ENCODE measurements around the gene CDH4. TPM values are rescaled to one million over a fixed set of nuclear protein-coding genes. Genes with fewer than 3 reads are reported as not detected.

CDH4 gene
- total and polyA plus RNA-seq, 2 of the 8 experiments (the other 6 are each of a cell fraction or from before 2014, with no cell fraction given): 4.3 to 7.9 TPM

GRCh38 chr20:61437280-61438206 lies 185.5 kb downstream of the CDH4 start (continued):
- TF ChIP-seq RNF2 (IDR thresholded peaks at IDR 0.05; ENCODE audit: borderline replicate concordance, low read depth, low read length, missing control alignments, poor library complexity, severe bottlenecking): no peak
- TF ChIP-seq CTCF (IDR thresholded peaks at IDR 0.05; ENCODE audit: control extremely low read depth in 1 of 3, insufficient read depth in 1 of 3, low read depth in 1 of 3, low read length in 3 of 3): no peak
- no peak for TF ChIP-seq SIX5 (IDR thresholded peaks at IDR 0.05; ENCODE audit: low read depth, low read length)
- 0 out of 2 replicates have a peak, but pooled peaks have one; percentile 4 for TF ChIP-seq TEAD4 (IDR thresholded peaks at IDR 0.05; ENCODE audit: low read depth, low read length)
- TF ChIP-seq TAF7 (optimal IDR thresholded peaks at IDR 0.05; ENCODE audit: borderline replicate concordance, low read depth, low read length): no peak
- TF ChIP-seq SP4 (IDR thresholded peaks at IDR 0.05; ENCODE audit: low read length): no peak
- TF ChIP-seq POLR2AphosphoS5 (IDR thresholded peaks at IDR 0.05; ENCODE audit: low read depth, low read length): no peak; the same call in 1 of the 2 replicates
- no peak for TF ChIP-seq KDM5A (IDR thresholded peaks at IDR 0.05; ENCODE audit: low read length)
- TF ChIP-seq MAX (IDR thresholded peaks at IDR 0.05): no peak
- TF ChIP-seq CBX5 (IDR thresholded peaks at IDR 0.05; ENCODE audit: low read depth, low read length): no peak
- TF ChIP-seq GTF2F1 (IDR thresholded peaks at IDR 0.05; ENCODE audit: borderline replicate concordance, low read depth, low read length): no peak
- TF ChIP-seq TCF12 (IDR thresholded peaks at IDR 0.05; ENCODE audit: low read depth, low read length): no peak
- TF ChIP-seq FOSL1 (IDR thresholded peaks at IDR 0.05; ENCODE audit: insufficient read depth, low read depth, low read length): no peak
- TF ChIP-seq MAFK (IDR thresholded peaks at IDR 0.05; ENCODE audit: low read depth, low read length): peak; percentile 78
- no peak for TF ChIP-seq BRCA1 (IDR thresholded peaks at IDR 0.05; ENCODE audit: low read depth, low read length)
- no peak for TF ChIP-seq EGR1 (IDR thresholded peaks at IDR 0.05; ENCODE audit: borderline replicate concordance, low read depth, low read length)
- no peak for TF ChIP-seq CHD2 (IDR thresholded peaks at IDR 0.05; ENCODE audit: low read length)
- TF ChIP-seq ASH2L (IDR thresholded peaks at IDR 0.05; ENCODE audit: low read length): peak; percentile 42

Data from H1 (cell line).